ENCODE results near the gene SAMD1. TPM values are rescaled to one million over a fixed set of nuclear protein-coding genes. Genes with fewer than 3 reads are reported as not detected.

SAMD1 gene
- total RNA-seq, 1 experiment from 2014 or later = 47.1 TPM

DNA sequence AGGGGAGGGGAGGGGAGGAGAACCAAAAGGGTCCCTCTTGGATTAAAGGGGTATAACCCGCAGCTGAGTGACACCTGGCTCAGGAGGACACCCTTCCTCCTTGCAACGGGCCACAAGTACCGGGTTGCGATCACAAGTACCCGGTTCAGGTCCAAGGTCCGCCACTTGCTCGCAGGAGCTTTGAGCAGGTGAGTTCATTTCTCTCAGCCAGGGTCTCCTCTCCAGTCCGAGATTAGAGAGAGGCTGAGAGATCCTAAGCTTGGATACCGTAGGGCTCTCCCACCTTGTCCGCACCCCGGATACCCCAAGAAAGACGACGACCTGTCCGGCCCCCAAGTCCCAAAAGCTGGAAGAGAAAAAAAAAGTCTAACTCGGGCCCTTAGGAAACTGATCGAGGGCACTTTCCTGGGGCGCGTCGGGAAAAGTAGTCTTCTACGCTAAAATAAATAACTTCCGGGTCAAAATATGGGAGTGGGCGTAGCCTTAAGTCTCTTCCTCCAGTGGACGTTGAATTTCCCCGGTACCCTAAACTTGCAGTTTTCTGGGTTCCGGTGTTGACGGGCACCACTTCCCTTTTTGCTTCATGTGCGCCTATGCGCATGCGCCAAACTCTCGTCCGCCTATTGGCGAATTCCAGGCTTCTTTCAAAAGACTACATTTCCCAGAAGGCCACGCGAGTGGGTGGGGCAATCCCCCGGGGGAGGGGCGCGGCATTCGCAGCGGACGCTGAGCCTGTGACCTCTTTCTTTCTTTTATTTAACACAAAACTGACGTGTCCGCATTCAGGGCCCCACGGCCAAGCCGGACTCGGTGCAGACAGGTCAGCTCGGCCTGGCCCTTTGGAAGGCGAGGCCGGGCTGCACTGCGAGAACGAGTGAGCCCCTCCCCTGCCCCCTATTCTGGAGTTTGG is 9.4 kb downstream of the SAMD1 start:
- DNase-seq = peak; percentile 97 to 98
- intact Hi-C loops (cut with micrococcal nuclease; ENCODE audit: unreplicated experiment) = loop anchor here (2.0 to 5.0 kb wide), 2 partner anchors 36 to 56 kb away; partner anchors contain the start of genes ASF1B and PRKACA
- no peaks in the 10 kb centered on the region for H3K36me3 ChIP-seq (ENCODE audit: control insufficient read depth, insufficient read depth, low read length)
- TF ChIP-seq, protein P1, sequence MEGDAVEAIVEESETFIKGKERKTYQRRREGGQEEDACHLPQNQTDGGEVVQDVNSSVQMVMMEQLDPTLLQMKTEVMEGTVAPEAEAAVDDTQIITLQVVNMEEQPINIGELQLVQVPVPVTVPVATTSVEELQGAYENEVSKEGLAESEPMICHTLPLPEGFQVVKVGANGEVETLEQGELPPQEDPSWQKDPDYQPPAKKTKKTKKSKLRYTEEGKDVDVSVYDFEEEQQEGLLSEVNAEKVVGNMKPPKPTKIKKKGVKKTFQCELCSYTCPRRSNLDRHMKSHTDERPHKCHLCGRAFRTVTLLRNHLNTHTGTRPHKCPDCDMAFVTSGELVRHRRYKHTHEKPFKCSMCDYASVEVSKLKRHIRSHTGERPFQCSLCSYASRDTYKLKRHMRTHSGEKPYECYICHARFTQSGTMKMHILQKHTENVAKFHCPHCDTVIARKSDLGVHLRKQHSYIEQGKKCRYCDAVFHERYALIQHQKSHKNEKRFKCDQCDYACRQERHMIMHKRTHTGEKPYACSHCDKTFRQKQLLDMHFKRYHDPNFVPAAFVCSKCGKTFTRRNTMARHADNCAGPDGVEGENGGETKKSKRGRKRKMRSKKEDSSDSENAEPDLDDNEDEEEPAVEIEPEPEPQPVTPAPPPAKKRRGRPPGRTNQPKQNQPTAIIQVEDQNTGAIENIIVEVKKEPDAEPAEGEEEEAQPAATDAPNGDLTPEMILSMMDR (IDR thresholded peaks at IDR 0.05; ENCODE audit: insufficient read depth in 1 of 2, low read depth in 1 of 2, low read length in 1 of 2, severe bottlenecking in 1 of 2, unreplicated experiment in 1 of 2) = no peak
- POLR2A ChIA-PET = interaction anchor here (0.6 to 0.9 kb wide), 4 partner anchors 30 to 240 kb away, joined by 3 to 11 read pairs (median 4); no protein-coding TSS in a partner anchor
- H3K4me1 ChIP-seq = peaks cover 10% of the 10 kb centered on the region; the same call in 1 of the 2 replicates
- no peaks in the 10 kb centered on the region for H3K9me3 Mint-ChIP-seq (ENCODE audit: unreplicated experiment)
- H3K4me3 ChIP-seq (ENCODE audit: low read depth, low read length) = peak overlapping the region; percentile 83
- CTCF ChIA-PET = interaction anchor here (0.6 to 1.7 kb wide), 6 partner anchors 9 to 219 kb away, joined by 3 to 8 read pairs (median 5); partner anchors contain the start of genes ASF1B, IL27RA and MISP3
- peak overlapping the region; percentile 95 for H3K27ac Mint-ChIP-seq (ENCODE audit: unreplicated experiment)
- no peaks in the 10 kb centered on the region for H3K27me3 ChIP-seq (replicated peaks; ENCODE audit: control insufficient read depth, insufficient read depth, low read length)
- peak overlapping the region; percentile 93 for H3K4me3 Mint-ChIP-seq (ENCODE audit: unreplicated experiment)
- H3K9me3 ChIP-seq = no peaks in the 10 kb centered on the region
- TSS peak; percentile 91 for BruUV-seq (replicated peaks)
- no peaks in the 10 kb centered on the region for H3K4me1 Mint-ChIP-seq (ENCODE audit: low read depth, unreplicated experiment)
- peaks cover 10% of the 10 kb centered on the region for H3K36me3 Mint-ChIP-seq (ENCODE audit: insufficient read depth, unreplicated experiment)
- no peaks in the 10 kb centered on the region for H3K27me3 Mint-ChIP-seq (ENCODE audit: insufficient read depth, unreplicated experiment)

DNA sequence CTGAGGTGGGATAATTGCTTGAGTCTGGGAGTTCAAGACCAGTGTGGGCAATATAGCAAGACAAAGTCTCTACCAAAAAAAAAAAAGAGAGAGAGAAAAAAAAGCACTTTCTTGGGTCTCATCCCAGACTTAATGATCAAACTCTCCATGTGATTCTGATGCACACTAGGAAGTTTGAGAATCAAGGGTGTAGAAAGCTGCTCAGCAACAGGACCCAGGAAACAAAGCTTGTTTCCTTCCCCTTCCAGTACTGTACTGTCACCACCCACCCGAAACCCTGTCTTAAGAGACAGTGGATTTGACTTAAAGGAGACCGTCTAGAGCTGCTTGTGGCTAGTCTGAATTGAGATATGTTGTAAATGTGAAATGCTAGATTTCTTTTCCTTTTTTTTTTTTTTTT is 12.1 kb downstream of the SAMD1 start:
- POLR2A ChIA-PET = no interaction called here
- H3K27me3 Mint-ChIP-seq (ENCODE audit: insufficient read depth, unreplicated experiment) = no peaks in the 10 kb centered on the region
- H3K27ac Mint-ChIP-seq (ENCODE audit: unreplicated experiment) = no peak overlapping the region
- DNase-seq = no peak
- CTCF ChIA-PET = interaction anchor here (0.7 to 0.9 kb wide), 2 partner anchors 20 to 58 kb away, joined by 4 read pairs; no protein-coding TSS in a partner anchor
- intact Hi-C loops (cut with micrococcal nuclease; ENCODE audit: unreplicated experiment) = loop anchor here (10.0 kb wide), 1 partner anchor 104 kb away; no protein-coding TSS in a partner anchor
- BruUV-seq (replicated peaks) = no TSS peak
- Histone ChIP-seq H3K4me3 (ENCODE audit: low read depth, low read length) (no peak overlapping the region), H3K4me1 (peaks cover 10% of the 10 kb centered on the region; the same call in 1 of the 2 replicates), H3K36me3 (ENCODE audit: control insufficient read depth, insufficient read depth, low read length) (no peaks in the 10 kb centered on the region), H3K27me3 (replicated peaks; ENCODE audit: control insufficient read depth, insufficient read depth, low read length) (no peaks in the 10 kb centered on the region), H3K9me3 (no peaks in the 10 kb centered on the region)
- peaks cover 22% of the 10 kb centered on the region for H3K36me3 Mint-ChIP-seq (ENCODE audit: insufficient read depth, unreplicated experiment)
- no peaks in the 10 kb centered on the region for H3K4me1 Mint-ChIP-seq (ENCODE audit: low read depth, unreplicated experiment)
- TF ChIP-seq, protein P1 (IDR thresholded peaks at IDR 0.05; ENCODE audit: insufficient read depth in 1 of 2, low read depth in 1 of 2, low read length in 1 of 2, severe bottlenecking in 1 of 2, unreplicated experiment in 1 of 2) = no peak
- H3K4me3 Mint-ChIP-seq (ENCODE audit: unreplicated experiment) = no peak overlapping the region
- H3K9me3 Mint-ChIP-seq (ENCODE audit: unreplicated experiment) = no peaks in the 10 kb centered on the region
